Activated T-cell treated with anti-CD3 and anti-CD28 coated beads for 4 hours (primary cell): Measurements from ENCODE around the gene CMIP.

Source experiments
- DNase-seq: peaks from one replicate; pipeline ENCODE4 v3.0.0-alpha.2; 2020

The CMIP gene

DNA sequence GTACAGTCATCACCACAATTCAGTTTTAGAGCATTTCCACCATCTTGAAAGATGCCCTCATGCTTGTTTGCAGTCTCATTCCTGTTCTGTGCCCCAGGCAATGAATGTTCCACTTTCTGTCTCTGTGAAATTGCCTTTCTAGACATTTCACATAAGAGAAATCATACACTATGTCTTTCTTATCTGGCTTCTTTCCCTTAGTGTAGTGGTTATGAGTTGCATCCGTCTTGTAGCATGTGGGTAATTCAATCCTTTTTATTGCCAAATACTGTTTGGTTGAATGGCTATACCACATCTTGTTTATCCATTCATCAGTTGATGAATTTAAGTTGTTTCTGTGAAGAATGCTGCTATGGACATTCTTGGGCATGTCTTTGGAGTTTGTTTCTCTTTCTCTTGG is 202.0 kb downstream of the CMIP start:
- no peak for DNase-seq

DNA sequence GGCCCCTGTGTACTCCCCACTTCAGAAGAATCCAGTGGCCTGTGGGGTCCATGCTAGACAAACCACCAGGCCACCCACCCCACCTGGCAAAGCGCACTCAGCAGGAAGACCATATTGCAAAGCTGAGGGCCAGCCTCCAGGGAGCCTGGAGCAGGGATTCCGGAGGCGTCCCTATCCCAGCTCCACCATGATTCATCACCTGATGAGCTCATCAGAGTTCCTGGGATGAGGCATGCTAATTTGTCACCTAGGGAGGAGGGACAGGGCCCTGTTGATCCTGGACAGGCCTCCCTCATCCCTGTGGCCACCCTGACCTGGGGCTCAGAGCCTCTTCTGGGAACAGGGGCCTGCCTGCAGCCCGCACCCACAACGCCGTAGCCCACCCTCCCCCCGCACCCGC is 202.9 kb downstream of the CMIP start:
- no peak for DNase-seq

GRCh38 chr16:81649561-81650184 is 205.1 kb downstream of the CMIP start:
- no peak for DNase-seq

DNA sequence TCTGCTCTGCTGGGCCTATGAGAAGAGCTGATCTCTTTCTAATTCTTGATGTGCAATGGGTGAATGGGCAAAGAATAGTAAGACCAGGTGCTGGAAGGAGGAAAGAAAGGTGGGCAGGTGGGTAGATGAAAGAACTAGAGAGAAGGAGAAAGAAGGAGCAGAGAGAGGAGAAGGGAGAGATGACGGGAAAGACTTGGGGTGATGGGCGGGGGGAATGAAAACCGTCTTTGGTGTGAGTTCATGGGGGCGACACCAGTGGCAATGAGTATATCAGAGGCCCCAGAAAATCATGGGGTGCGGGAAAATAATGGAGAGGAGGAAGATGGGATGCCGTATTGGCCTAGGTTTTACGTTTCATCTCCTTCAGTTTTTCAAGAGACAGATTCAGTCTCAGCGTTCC is 205.7 kb downstream of the CMIP start:
- no peak for DNase-seq

GRCh38 chr16:81650982-81651562 is 206.5 kb downstream of the CMIP start:
- no peak for DNase-seq

- DNase-seq = no peak
These were observed 207.4 kb downstream of the CMIP start for GRCh38 chr16:81651758-81652718.

DNA sequence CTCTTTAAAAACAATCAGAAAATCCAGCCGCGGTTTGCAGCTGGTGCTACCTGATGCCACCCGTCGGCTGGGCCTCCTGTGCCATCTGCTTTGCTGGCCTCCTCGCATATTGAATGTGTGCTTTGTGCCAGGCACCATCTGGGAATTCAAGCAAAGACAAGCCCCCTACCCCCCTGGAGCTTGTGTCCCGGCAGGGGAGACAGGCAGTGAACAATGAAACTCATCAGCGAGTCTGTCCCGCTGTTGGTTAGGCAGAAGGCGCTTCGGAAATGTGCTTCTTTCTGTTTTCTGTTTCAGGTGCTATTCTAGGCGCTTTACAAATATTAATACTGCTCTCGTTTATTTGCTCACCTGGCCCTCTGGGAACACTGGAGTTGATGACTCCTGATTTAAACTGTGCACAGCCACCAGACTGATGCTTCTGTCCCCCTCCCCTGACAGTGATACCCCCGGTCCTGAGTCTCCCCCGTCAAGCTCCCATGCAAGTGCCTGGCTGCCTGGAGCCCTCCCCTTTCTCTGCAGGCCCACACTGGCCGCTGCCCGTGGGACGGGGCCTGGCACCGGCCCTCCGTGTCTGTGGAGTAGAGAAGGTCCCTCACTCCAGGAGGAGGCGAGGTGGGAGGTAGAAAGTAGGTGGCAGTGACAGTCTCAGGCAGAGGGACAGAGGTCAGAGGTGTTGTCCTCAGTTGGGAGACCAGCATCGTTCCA is 208.3 kb downstream of the CMIP start:
- DNase-seq = no peak

DNA sequence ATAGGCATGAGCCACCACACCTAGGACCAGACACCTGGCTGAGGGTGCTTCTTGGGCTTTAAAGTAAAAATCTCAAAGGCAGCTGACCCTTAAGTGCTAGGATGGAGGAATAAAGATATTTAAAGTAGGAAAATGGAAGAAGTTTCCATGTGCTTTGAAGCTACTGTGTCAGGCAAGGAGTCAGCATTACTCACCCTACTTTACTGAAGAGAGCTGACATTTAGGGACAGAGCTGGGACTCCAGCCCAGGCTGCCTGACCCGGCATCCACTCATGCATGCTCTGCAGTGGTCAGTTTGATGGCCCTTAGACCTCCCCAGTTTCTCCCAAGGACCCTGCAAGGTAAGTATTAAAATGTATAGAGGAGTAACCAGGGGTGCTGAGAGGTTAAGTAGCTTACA is 209.7 kb downstream of the CMIP start:
- no peak for DNase-seq

GRCh38 chr16:81655469-81656162 is 211.0 kb downstream of the CMIP start:
- DNase-seq = no peak

GRCh38 chr16:81657224-81657623 is 212.6 kb downstream of the CMIP start:
- DNase-seq = no peak

GRCh38 chr16:81657781-81658180 is 213.2 kb downstream of the CMIP start:
- no peak for DNase-seq

DNA sequence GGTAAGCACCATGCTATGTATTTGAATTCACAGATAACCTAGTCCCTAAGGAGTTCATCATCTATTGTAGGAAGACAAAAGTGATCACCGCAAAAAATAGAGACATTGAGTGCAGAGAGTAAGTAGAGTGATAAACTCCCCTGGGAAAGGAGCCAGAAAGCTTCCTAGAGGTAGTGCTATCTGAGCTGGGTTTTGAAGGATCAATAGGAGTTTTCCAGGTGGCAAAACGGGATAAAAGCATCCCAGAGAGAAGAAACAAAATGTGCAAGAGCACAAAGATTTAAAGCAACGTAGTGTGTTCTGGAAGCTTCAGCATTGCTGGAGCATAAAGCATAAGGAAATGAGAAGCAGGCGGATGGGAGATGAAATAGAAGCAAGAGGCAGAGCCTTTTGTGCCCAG is 213.8 kb downstream of the CMIP start:
- no peak for DNase-seq

DNA sequence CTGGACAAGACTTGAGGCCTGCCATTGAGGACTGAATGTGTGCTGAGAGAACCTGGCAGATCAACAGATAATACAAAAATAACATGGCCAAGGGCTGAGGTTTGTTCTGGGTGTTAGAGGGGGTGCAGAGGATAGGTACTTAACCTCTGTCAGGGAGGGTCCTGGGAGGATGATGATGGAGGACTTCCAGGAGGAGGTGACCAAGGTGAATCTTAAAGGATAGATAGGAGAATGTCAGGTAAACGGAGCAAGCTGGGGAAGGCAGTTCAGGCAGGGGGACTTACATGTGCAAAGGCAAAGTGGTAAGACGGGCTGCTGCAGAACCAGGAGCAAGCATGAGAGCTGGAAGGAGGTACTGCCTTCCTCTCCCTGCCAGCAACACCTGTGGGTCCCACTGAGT is 214.6 kb downstream of the CMIP start:
- no peak for DNase-seq

DNA sequence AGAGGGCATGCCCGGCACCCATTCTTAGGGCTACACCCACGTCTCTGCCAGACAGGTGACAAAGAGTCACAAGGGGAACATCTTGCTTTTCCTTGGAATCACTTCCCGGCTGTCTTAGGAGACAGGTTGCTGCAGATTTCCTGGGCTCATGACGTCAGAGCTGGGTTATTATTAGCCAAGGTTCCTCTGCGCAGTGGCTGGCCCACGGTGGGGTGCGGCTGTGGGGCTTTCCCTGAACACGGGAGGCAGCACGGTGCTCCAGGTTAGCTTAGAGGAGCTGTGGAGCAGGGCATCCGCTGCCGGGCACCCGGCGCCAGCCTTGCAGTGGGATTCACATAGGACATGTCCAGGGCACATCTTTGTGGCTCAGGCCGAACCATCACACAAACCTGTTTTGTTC is 216.5 kb downstream of the CMIP start:
- DNase-seq = no peak

- DNase-seq = no peak
These were observed 219.5 kb downstream of the CMIP start for GRCh38 chr16:81664153-81664552.

DNA sequence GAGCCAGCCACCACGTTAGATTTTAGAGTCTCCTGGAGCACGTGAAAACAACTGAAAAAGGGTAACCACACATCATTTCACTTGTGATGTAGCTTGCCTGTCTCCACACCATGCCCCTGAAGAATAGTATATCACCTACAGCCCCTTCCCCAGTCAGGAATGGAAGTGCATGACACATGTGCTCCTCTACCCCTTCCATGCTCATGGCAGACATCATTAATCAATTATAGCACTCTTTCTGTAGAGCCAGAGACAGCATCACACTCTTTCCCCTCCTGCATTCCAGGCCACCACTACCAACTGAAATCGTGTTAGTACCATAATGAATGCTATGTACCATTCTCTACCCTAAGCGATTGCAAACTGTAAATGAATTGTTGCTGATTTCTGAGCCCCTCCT is 221.0 kb downstream of the CMIP start:
- no peak for DNase-seq

DNA sequence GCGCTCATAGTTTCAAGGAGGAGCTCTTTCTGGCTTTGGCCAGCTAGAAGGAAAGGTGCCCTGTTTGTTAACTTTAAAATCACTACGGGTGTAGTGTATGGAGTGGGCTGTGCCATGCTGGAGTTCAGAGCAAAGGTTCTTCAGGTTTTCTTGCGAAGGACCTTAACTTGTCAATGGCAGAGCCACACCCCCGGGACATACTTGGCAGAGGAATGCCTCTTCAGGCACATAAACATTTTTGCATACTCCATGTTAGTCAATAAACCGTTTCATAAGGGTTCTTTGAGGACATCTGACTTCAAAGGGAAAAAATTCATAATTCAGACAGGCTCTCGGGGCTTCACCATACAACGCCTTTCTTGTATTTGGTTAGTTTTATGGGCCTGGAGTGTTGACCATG is 221.5 kb downstream of the CMIP start:
- no peak for DNase-seq

DNA sequence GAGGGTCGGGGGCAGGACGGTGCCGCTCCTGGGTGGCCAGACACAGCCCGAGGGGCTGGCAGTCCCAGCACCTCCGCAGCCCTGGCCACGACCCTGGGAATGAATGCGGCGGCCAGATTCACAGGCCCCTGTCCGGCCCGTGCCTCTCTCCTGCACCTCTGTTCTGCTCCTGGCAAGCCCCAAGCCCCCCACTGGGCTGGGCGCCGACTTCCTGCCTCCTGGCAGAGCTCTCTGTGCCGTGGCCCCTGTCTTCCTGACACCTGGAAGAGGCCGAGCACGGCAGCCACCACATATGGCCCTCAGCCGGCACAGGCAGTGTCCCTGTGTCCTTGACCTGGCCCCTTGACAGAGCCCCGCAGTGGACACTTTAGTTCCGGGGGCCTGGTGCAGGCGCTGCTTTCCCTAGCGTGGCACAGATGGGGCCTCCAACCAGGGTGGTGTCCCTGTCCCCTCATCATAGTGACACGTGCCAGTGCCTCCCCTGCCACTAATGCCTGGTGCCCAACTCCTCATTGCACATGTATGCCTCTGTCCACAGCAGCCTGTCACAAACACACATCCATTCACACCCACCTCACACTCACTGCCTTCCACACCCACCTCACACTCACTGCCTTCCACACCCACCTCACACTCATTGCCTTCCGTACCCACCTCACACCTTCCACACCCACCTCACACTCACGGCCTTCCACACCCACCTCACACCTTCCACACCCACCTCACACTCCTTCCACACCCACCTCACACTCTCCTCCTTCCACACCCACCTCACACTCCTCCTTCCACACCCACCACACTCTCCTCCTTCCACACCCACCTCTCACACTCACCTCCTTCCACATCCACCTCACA is 223.9 kb downstream of the CMIP start:
- no peak for DNase-seq

GRCh38 chr16:81669473-81670350 is 225.1 kb downstream of the CMIP start:
- DNase-seq = no peak

DNA sequence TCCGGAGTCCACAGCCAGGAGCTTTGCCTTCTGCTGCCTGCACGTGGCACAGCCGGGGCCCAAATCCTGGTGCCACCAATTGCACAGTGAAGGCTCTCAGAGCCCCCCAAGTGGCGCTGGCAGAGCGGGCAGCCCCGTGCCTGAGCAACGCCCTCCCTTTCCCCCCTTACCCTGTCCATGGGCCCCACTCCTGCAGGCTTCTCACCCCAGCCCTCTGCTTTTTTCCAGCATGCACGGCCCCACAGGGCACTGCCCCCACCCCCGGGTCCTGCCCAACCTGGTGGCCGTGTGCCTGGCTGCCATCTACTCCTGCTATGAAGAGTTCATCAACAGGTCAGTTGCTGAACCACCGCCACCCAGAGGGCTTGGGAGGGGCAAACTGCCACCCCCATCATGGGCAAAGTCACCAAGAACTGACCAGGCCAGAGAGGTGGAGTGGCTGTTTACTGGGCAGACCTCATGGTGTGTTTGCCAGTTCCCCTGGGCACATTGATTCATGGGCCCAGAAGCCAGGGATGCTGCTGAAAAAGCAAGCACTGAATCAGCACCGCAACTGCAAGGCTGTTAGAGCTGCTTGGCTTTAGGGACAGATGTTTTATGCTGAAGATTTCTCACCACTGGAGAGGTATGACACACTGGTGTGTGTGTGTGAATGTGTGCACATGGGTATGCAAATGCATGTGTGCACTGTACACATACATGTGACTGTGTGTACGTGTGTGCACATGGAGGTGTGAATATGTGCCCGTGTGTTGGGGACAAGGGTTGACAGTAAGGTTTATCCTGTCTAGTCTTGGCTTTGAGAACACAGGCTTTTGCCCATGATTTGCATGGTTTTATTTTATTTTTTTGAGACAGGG is 227.4 kb downstream of the CMIP start:
- DNase-seq = no peak
